HG03064 (cell line): ENCODE data around the gene TUB.

Source experiments
- ATAC-seq: cut with Tn5 transposase; IDR thresholded peaks from one replicate; pipeline ENCODE4 v1.9.1; 2021; ENCODE audit warnings: low read depth; ENCODE audit not compliant: unreplicated experiment

TUB gene

GRCh38 chr11:8043756-8044155 is 37.3 kb upstream of the TUB start:
- ATAC-seq, result no peak

GRCh38 chr11:8045839-8046238 is 35.2 kb upstream of the TUB start:
- no peak for ATAC-seq

- no peak for ATAC-seq
These were observed 33.6 kb upstream of the TUB start for GRCh38 chr11:8047382-8047781.

- no peak for ATAC-seq
These were observed 31.9 kb upstream of the TUB start for GRCh38 chr11:8049084-8049483.

- ATAC-seq, result no peak
These were observed 25.7 kb upstream of the TUB start for GRCh38 chr11:8055091-8055835.

GRCh38 chr11:8055836-8056526 is 25.0 kb upstream of the TUB start:
- ATAC-seq, result no peak

GRCh38 chr11:8056810-8057463 is 24.1 kb upstream of the TUB start:
- no peak for ATAC-seq

- no peak for ATAC-seq
These were observed 22.8 kb upstream of the TUB start for GRCh38 chr11:8058216-8058615.

- ATAC-seq, result no peak
These were observed 22.0 kb upstream of the TUB start for GRCh38 chr11:8059030-8059429.

GRCh38 chr11:8059571-8060011 is 21.4 kb upstream of the TUB start:
- ATAC-seq, result no peak

- ATAC-seq, result no peak
These were observed 20.8 kb upstream of the TUB start for GRCh38 chr11:8060146-8060719.

- no peak for ATAC-seq
These were observed 20.0 kb upstream of the TUB start for GRCh38 chr11:8060801-8061554.

- no peak for ATAC-seq
These were observed 19.2 kb upstream of the TUB start for GRCh38 chr11:8061555-8062428.

GRCh38 chr11:8062781-8063257 is 18.2 kb upstream of the TUB start:
- no peak for ATAC-seq

- no peak for ATAC-seq
These were observed 17.7 kb upstream of the TUB start for GRCh38 chr11:8063324-8063723.

GRCh38 chr11:8065031-8065430 is 16.0 kb upstream of the TUB start:
- no peak for ATAC-seq

GRCh38 chr11:8066036-8066910 is 14.7 kb upstream of the TUB start:
- no peak for ATAC-seq

- ATAC-seq, result no peak
These were observed 14.0 kb upstream of the TUB start for GRCh38 chr11:8066911-8067455.
